Naive B cell (primary cell): ENCODE data around the gene OMG. TPM values are rescaled to one million over a fixed set of nuclear protein-coding genes. Genes with fewer than 3 reads are reported as not detected.

Source experiments
- ATAC-seq, 2 donors: fragments of 150-1000 bp; cut with Tn5 transposase; 2 replicates each; pipeline ENCODE4 v1.10.0; 2021; ENCODE audit warnings: low read depth in 2 of 2, mild to moderate bottlenecking in 2 of 2, moderate library complexity in 2 of 2
- DNase-seq: peaks from one replicate; pipeline ENCODE4 v3.0.0; 2022
- H3K27ac Mint-ChIP-seq, 6 donors: one replicate each; pipeline ENCODE4 v1.8.0; 2020 to 2022; ENCODE audit warnings: mild to moderate bottlenecking in 6 of 6, mixed read lengths in 6 of 6, moderate library complexity in 5 of 6, inconsistent platforms in 2 of 6
- H3K27me3 Mint-ChIP-seq, 3 donors: one replicate each; pipeline ENCODE4 v1.8.0; 2021 to 2022; ENCODE audit warnings: mixed read lengths in 3 of 3, mild to moderate bottlenecking in 1 of 3
- H3K36me3 Mint-ChIP-seq, 2 donors: one replicate each; pipeline ENCODE4 v1.8.0; 2020 to 2022; ENCODE audit warnings: mixed read lengths in 2 of 2, inconsistent platforms in 1 of 2, mild to moderate bottlenecking in 1 of 2
- H3K4me1 Mint-ChIP-seq, 3 donors: one replicate each; pipeline ENCODE4 v1.8.0; 2020 to 2022; ENCODE audit warnings: mixed read lengths in 3 of 3, inconsistent platforms in 1 of 3, mild to moderate bottlenecking in 1 of 3, moderate library complexity in 1 of 3
- H3K4me3 Mint-ChIP-seq, 8 donors: one replicate each; pipeline ENCODE4 v1.8.0; 2020 to 2022; ENCODE audit warnings: mild to moderate bottlenecking in 8 of 8, mixed read lengths in 8 of 8, moderate library complexity in 8 of 8, inconsistent platforms in 2 of 8
- H3K9me3 Mint-ChIP-seq, 7 donors: one replicate each; pipeline ENCODE4 v1.8.0; 2020 to 2022; ENCODE audit warnings: mixed read lengths in 7 of 7, mild to moderate bottlenecking in 5 of 7, inconsistent platforms in 2 of 7, moderate library complexity in 1 of 7
- polyA plus RNA-seq, 6 donors: library from polyadenylated mRNA; unstranded; fragments of 300-500 nt; fragmentation: Illumina TruSeq; gene quantifications; one replicate each; pipeline ENCODE4 v1.2.3, GENCODE V29; 2021; ENCODE audit warnings: low read depth in 6 of 6

OMG gene
- polyA plus RNA-seq, 6 donors from 2014 or later: 0.30 to 0.36 TPM; not detected in 4

- H3K4me1 Mint-ChIP-seq: peaks cover 8 to 17% (median 17%) of the 10 kb centered on the region in 3 donors
- H3K9me3 Mint-ChIP-seq: no peaks in the 10 kb centered on the region
- ATAC-seq: no peak
- no peak overlapping the region for H3K4me3 Mint-ChIP-seq
- no peak for DNase-seq
- no peaks in the 10 kb centered on the region for H3K27me3 Mint-ChIP-seq
- peak overlapping the region in 2 of 6 donors; percentile 16 to 49 for H3K27ac Mint-ChIP-seq
- H3K36me3 Mint-ChIP-seq: no peaks in the 10 kb centered on the region
These were observed 47.8 kb downstream of the OMG start for GRCh38 chr17:31248986-31249834.

Other genes with a start within 250 kb of the OMG start
- 10 to 100 TPM in 1 of 6 donors, 1 to 10 TPM in 5; 4.8 to 10.2 (median 8.3) TPM for gene NF1, start 202.3 kb downstream of the OMG start, polyA plus RNA-seq
- gene EVI2B, start 16.8 kb upstream of the OMG start, polyA plus RNA-seq: 100 to 1,000 TPM; 146 to 201 (median 184) TPM
- gene EVI2A, start 24.4 kb upstream of the OMG start, polyA plus RNA-seq: 10 to 100 TPM in 5 of 6 donors, 1 to 10 TPM in 1; 6.0 to 19.7 (median 13.3) TPM
- 10 to 100 TPM in 5 of 6 donors, 1 to 10 TPM in 1; 7.3 to 29.7 (median 20.8) TPM for gene RAB11FIP4, start 94.4 kb upstream of the OMG start, polyA plus RNA-seq